ENCODE data around the gene RASSF10. TPM values are rescaled to one million over a fixed set of nuclear protein-coding genes. Genes with fewer than 3 reads are reported as not detected.

Gene RASSF10
- total RNA-seq, 1 experiment from 2014 or later, result 0.12 TPM

- DNase-seq (ENCODE audit: low read depth), result peak; percentile 46
These were observed 45.2 kb downstream of the RASSF10 start for GRCh38 chr11:13054278-13054677.

- no peak for DNase-seq (ENCODE audit: low read depth)
These were observed 46.1 kb downstream of the RASSF10 start for GRCh38 chr11:13055200-13055599.

GRCh38 chr11:13061294-13061990 lies 52.3 kb downstream of the RASSF10 start:
- no peak for DNase-seq (ENCODE audit: low read depth)
